NCI-H1092 (cell line): Measurements from ENCODE around the gene KIAA1217.

Experiments used
- DNase-seq: peaks from one replicate; lab custom pipeline; 2025; lab: John Stamatoyannopoulos, UW

The KIAA1217 gene

GRCh38 chr10:24596217-24596930 lies 387.4 kb downstream of the KIAA1217 start:
- no peak for DNase-seq

GRCh38 chr10:24597426-24597825 lies 388.5 kb downstream of the KIAA1217 start:
- no peak for DNase-seq
